ENCODE measurements around the gene SORCS2. TPM values are rescaled to one million over a fixed set of nuclear protein-coding genes. Genes with fewer than 3 reads are reported as not detected.
"Not testable (repeated sequence)": the region's sequence is repeated elsewhere in the genome, so short reads cannot be mapped to it uniquely, and the experiment has no call there.

SORCS2 gene
- total RNA-seq, 2 experiments from 2014 or later: 0.03 TPM; not detected in 1

GRCh38 chr4:7213807-7214206 is 21.5 kb downstream of the SORCS2 start:
- Histone ChIP-seq H3K9me3 (ENCODE audit: low read length) (no peaks in the 10 kb centered on the region), H3K4me1 (ENCODE audit: insufficient read depth, low read length, poor library complexity, severe bottlenecking) (no peaks in the 10 kb centered on the region), H4K20me1 (ENCODE audit: insufficient read depth, low read length) (no peaks in the 10 kb centered on the region), H3K27ac (ENCODE audit: low read depth, low read length, poor library complexity, severe bottlenecking) (no peak overlapping the region), H3K4me3 (ENCODE audit: low read depth, low read length, poor library complexity, severe bottlenecking) (no peak overlapping the region), H3K4me2 (ENCODE audit: low read length) (no peak overlapping the region), H3K36me3 (ENCODE audit: insufficient read depth, low read length) (no peaks in the 10 kb centered on the region), H2AFZ (ENCODE audit: low read length) (no peak overlapping the region), H3K79me2 (ENCODE audit: insufficient read depth, low read depth, low read length) (no peaks in the 10 kb centered on the region), H3K9me2 (ENCODE audit: insufficient read depth, low read length) (no peaks in the 10 kb centered on the region)
- no peak for DNase-seq (ENCODE audit: low spot score)
- no TSS peak for BruUV-seq (replicated peaks)
- CTCF ChIA-PET (ENCODE audit: unreplicated experiment): no interaction called here
- intact Hi-C loops (cut with micrococcal nuclease; ENCODE audit: unreplicated experiment): no loop called here
- TF ChIP-seq EZH2phosphoT487 (IDR thresholded peaks at IDR 0.05; ENCODE audit: borderline replicate concordance, low read depth, low read length): no peak
- TF ChIP-seq, protein P1, sequence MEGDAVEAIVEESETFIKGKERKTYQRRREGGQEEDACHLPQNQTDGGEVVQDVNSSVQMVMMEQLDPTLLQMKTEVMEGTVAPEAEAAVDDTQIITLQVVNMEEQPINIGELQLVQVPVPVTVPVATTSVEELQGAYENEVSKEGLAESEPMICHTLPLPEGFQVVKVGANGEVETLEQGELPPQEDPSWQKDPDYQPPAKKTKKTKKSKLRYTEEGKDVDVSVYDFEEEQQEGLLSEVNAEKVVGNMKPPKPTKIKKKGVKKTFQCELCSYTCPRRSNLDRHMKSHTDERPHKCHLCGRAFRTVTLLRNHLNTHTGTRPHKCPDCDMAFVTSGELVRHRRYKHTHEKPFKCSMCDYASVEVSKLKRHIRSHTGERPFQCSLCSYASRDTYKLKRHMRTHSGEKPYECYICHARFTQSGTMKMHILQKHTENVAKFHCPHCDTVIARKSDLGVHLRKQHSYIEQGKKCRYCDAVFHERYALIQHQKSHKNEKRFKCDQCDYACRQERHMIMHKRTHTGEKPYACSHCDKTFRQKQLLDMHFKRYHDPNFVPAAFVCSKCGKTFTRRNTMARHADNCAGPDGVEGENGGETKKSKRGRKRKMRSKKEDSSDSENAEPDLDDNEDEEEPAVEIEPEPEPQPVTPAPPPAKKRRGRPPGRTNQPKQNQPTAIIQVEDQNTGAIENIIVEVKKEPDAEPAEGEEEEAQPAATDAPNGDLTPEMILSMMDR (conservative IDR thresholded peaks at IDR 0.05; ENCODE audit: low read length): no peak
- POLR2A ChIA-PET: no interaction called here

DNA sequence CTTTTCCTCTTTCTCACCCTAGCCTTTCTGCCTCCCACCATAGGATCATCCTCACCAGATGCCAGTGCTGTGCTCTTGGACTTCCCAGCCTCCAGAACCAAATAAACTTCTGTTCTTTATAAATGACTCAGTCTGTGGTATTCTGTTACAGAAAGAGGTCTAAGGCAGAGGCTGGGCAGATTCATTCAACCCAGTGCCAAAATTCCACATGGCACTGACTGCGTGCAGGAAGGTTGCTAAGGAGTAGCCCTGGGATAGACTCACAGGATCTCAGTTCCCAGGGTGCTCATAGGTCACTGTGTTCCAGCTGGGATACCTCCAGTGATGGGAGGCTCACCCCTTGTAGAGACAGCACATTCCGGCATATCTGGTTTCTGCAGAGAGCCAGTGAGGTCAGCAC is 22.0 kb downstream of the SORCS2 start:
- Histone ChIP-seq H3K9me2 (ENCODE audit: insufficient read depth, low read length) (no peaks in the 10 kb centered on the region), H3K4me1 (ENCODE audit: insufficient read depth, low read length, poor library complexity, severe bottlenecking) (no peaks in the 10 kb centered on the region), H4K20me1 (ENCODE audit: insufficient read depth, low read length) (no peaks in the 10 kb centered on the region), H3K79me2 (ENCODE audit: insufficient read depth, low read depth, low read length) (no peaks in the 10 kb centered on the region), H3K27ac (ENCODE audit: low read depth, low read length, poor library complexity, severe bottlenecking) (no peak overlapping the region), H3K9me3 (ENCODE audit: low read length) (no peaks in the 10 kb centered on the region), H3K36me3 (ENCODE audit: insufficient read depth, low read length) (no peaks in the 10 kb centered on the region), H2AFZ (ENCODE audit: low read length) (no peak overlapping the region), H3K4me3 (ENCODE audit: low read depth, low read length, poor library complexity, severe bottlenecking) (no peak overlapping the region), H3K4me2 (ENCODE audit: low read length) (no peak overlapping the region)
- no TSS peak for BruUV-seq (replicated peaks)
- intact Hi-C loops (cut with micrococcal nuclease; ENCODE audit: unreplicated experiment): no loop called here
- no peak for DNase-seq (ENCODE audit: low spot score)
- CTCF ChIA-PET (ENCODE audit: unreplicated experiment): no interaction called here
- no peak for TF ChIP-seq EZH2phosphoT487 (IDR thresholded peaks at IDR 0.05; ENCODE audit: borderline replicate concordance, low read depth, low read length)
- TF ChIP-seq, protein P1 (conservative IDR thresholded peaks at IDR 0.05; ENCODE audit: low read length): no peak
- POLR2A ChIA-PET: no interaction called here

GRCh38 chr4:7215187-7215586 is 22.8 kb downstream of the SORCS2 start:
- POLR2A ChIA-PET; BruUV-seq (replicated peaks); CTCF ChIA-PET (ENCODE audit: unreplicated experiment): not testable (repeated sequence)

More at GRCh38 chr4:7215187-7215586, 22.8 kb downstream of the SORCS2 start:
- H3K27ac ChIP-seq (ENCODE audit: low read depth, low read length, poor library complexity, severe bottlenecking); H3K36me3 ChIP-seq (ENCODE audit: insufficient read depth, low read length); H3K9me2 ChIP-seq (ENCODE audit: insufficient read depth, low read length); H3K79me2 ChIP-seq (ENCODE audit: insufficient read depth, low read depth, low read length); H4K20me1 ChIP-seq (ENCODE audit: insufficient read depth, low read length); H3K9me3 ChIP-seq (ENCODE audit: low read length); H3K4me3 ChIP-seq (ENCODE audit: low read depth, low read length, poor library complexity, severe bottlenecking); DNase-seq (ENCODE audit: low spot score); intact Hi-C loops (cut with micrococcal nuclease; ENCODE audit: unreplicated experiment); H2AFZ ChIP-seq (ENCODE audit: low read length); H3K4me1 ChIP-seq (ENCODE audit: insufficient read depth, low read length, poor library complexity, severe bottlenecking); H3K4me2 ChIP-seq (ENCODE audit: low read length): not testable (repeated sequence)

Measured in OCI-LY7 (cell line).